Pancreas (tissue), 10 donors: Measurements from ENCODE around the gene PSMF1. TPM values are rescaled to one million over a fixed set of nuclear protein-coding genes. Genes with fewer than 3 reads are reported as not detected.

Source experiments
- ATAC-seq, 4 donors: fragments of 200-7000 bp; cut with Tn5 transposase; one replicate each; pipeline versions ENCODE4 v1.8.0 to v1.9.1; 2020; ENCODE audit warnings: mild to moderate bottlenecking in 4 of 4, moderate library complexity in 4 of 4
- DNase-seq, 6 donors: peaks; one replicate each; pipeline ENCODE4 v3.0.0-alpha.2; 2020
- FAIRE-seq: peaks from 2 replicates; lab custom pipeline; 2012; peaks lifted over from hg19 to GRCh38; lab: Jason Lieb, UNC
- H3K27ac ChIP-seq, 4 donors: fragments of 200-600 bp; sonication (generic); 1 replicate in 3 of 4; 2 replicates in 1 of 4; pipeline versions ENCODE4 v1.5.0 to v1.8.0; 2020
- H3K27me3 ChIP-seq, 4 donors: fragments of 200-600 bp; one replicate each; pipeline ENCODE4 v1.8.0; 2021
- H3K36me3 ChIP-seq, 3 donors: fragments of 200-600 bp; sonication (generic) in 1 of 3; one replicate each; pipeline versions ENCODE4 v1.5.0 to v1.8.0; 2020 to 2021
- H3K4me1 ChIP-seq, 3 donors: fragments of 200-600 bp; one replicate each; pipeline ENCODE4 v1.8.0; 2021
- H3K4me3 ChIP-seq, 4 donors: fragments of 200-600 bp; sonication (generic) in 2 of 4; one replicate each; pipeline versions ENCODE4 v1.5.0 to v1.8.0; 2020 to 2021
- H3K9me3 ChIP-seq, 4 donors: fragments of 200-600 bp; one replicate each; pipeline ENCODE4 v1.8.0; 2021
- CTCF ChIP-seq, 4 donors: fragments of 200-600 bp; sonication (generic) in 3 of 4; IDR thresholded peaks; one replicate each; pipeline versions ENCODE4 v1.5.0 to v1.8.0; 2021; ENCODE audit warnings: antibody characterized with exemption in 4 of 4
- WGBS, 2 donors: extraction: QIAGEN DNeasy Blood & Tissue Kit; methylation state at CpG; one replicate each; pipeline ENCODE4 v1.1.7; 2013; 5-methylcytosine and 5-hydroxymethylcytosine counted together
- intact Hi-C, 3 donors: fragments of 100-400 bp; cut with DNase I; formaldehyde crosslinking; loops; one replicate each; pipeline versions ENCODE4 v1.11.1 to v1.14.2; 2022
- polyA plus RNA-seq, 2 donors: library from polyadenylated mRNA; stranded (reverse); fragments of 200-250 nt; gene quantifications; one replicate each; pipeline ENCODE4 v1.2.3, GENCODE V29; 2013
- total RNA-seq, 6 donors: library from RNA; stranded (reverse); fragmentation: NEBNext Ultra II Directional in 4 of 6; extraction: Animal tissue kit (Norgen Biotek cat#: 25700) in 4 of 6; gene quantifications; one replicate each; pipeline versions ENCODE4 v1.2.1 to v1.2.4, GENCODE V29; 2021 to 2023
- donor health status: healthy with polysubstance abuse.
- donor health status: DM: no; HTN: no; CAD: no; lungs with moderate emphysema.
- donor health status: DM: no; HTN: no; CAD: no.
- donor health status: control.
- donor health status: control.
- donor health status: Bipolar disorder and iron deficiency.
- donor health status: DM: yes; HTN: yes; CAD: no.
- donor health status: DM: no; HTN: no; CAD: no.
- donor health status: DM: no; HTN: no; CAD: no.
- donor health status: DM: yes; HTN: yes; CAD: no.

PSMF1 gene
- total and polyA plus RNA-seq, 8 donors: 17.8 to 114 (median 79.6) TPM

- Histone ChIP-seq H3K9me3 (no peaks in the 10 kb centered on the region), H3K36me3 (peaks cover 0 to 10% (median 0%) of the 10 kb centered on the region in 3 donors), H3K27me3 (no peaks in the 10 kb centered on the region), H3K4me1 (peaks cover 0 to 6% (median 5%) of the 10 kb centered on the region in 3 donors), H3K4me3 (no peak overlapping the region), H3K27ac (no peak overlapping the region)
- no peak for ATAC-seq
- TF ChIP-seq CTCF (IDR thresholded peaks at IDR 0.05): no peak
- FAIRE-seq: no peak
- intact Hi-C loops: no loop called here
- DNase-seq: no peak
Observed at GRCh38 chr20:1154226-1154625, 35.8 kb downstream of the PSMF1 start.

DNA sequence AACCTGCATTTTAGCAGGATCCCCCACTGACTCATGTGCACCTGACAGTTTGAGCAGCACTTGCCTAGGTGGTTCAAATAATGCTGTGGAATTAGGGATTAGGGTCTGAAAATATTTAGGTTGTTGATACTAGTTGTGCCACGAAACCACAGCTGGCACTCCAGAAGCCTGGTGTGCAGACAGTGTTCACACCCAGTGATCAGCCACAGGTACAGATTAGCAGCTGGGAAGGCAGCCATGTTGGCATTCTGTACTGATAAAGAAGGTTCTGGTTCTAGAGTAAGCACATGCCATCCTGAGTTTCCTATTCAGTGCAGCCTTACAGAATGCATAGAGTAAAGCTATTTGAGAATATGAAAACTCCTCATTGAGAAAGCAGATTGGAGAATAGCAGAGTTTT lies 36.3 kb downstream of the PSMF1 start:
- Histone ChIP-seq H3K27ac (no peak overlapping the region), H3K4me3 (no peak overlapping the region), H3K4me1 (peaks cover 0 to 6% (median 5%) of the 10 kb centered on the region in 3 donors), H3K36me3 (peaks cover 0 to 10% (median 0%) of the 10 kb centered on the region in 3 donors), H3K27me3 (no peaks in the 10 kb centered on the region), H3K9me3 (no peaks in the 10 kb centered on the region)
- intact Hi-C loops: no loop called here
- no peak for DNase-seq
- ATAC-seq: no peak
- no peak for TF ChIP-seq CTCF (IDR thresholded peaks at IDR 0.05)
- WGBS, 2 donors: 80 to 82% methylated on average over 1 of the region's 1 CpG
- FAIRE-seq: no peak

- 99 to 100% methylated on average over 3 of the region's 3 CpGs for WGBS, 2 donors
- FAIRE-seq: no peak
- Histone ChIP-seq H3K4me3 (no peak overlapping the region), H3K27ac (no peak overlapping the region), H3K27me3 (no peaks in the 10 kb centered on the region), H3K36me3 (peaks cover 0 to 13% (median 0%) of the 10 kb centered on the region in 3 donors), H3K4me1 (peaks cover 0 to 3% (median 3%) of the 10 kb centered on the region in 3 donors), H3K9me3 (no peaks in the 10 kb centered on the region)
- TF ChIP-seq CTCF (IDR thresholded peaks at IDR 0.05): no peak
- intact Hi-C loops: no loop called here
- DNase-seq: no peak
- ATAC-seq: no peak
Observed at GRCh38 chr20:1155342-1155741, 36.9 kb downstream of the PSMF1 start.

DNA sequence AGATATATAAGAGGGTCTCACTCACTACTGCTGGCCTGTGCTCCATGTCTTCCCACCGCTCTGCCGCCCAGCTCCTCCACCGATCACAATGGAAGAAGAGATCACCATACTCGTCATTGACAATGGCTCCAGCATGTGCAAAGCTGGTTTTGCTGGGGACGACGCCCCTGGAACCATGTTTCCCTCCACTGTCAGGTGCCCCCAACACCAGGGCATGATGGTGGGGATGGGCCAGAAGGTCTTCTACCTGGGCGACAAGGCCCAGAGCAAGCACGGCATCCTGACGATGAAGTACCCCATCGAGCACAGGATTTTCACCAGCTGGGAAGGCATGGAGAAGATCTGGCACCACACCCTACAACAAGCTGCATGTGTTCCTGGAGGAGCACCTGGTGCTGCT lies 42.1 kb downstream of the PSMF1 start:
- intact Hi-C loops: no loop called here
- 97 to 98% methylated on average over 10 of the region's 10 CpGs for WGBS, 2 donors
- Histone ChIP-seq H3K4me1 (no peaks in the 10 kb centered on the region), H3K4me3 (no peak overlapping the region), H3K36me3 (peaks cover 0 to 44% (median 28%) of the 10 kb centered on the region in 3 donors), H3K27me3 (no peaks in the 10 kb centered on the region), H3K9me3 (no peaks in the 10 kb centered on the region), H3K27ac (no peak overlapping the region)
- no peak for DNase-seq
- no peak for TF ChIP-seq CTCF (IDR thresholded peaks at IDR 0.05)
- no peak for ATAC-seq
- FAIRE-seq: no peak

GRCh38 chr20:1160991-1161390 lies 42.6 kb downstream of the PSMF1 start:
- FAIRE-seq: no peak
- no peak overlapping the region for H3K27ac ChIP-seq
- H3K9me3 ChIP-seq: no peaks in the 10 kb centered on the region
- peaks cover 2 to 45% (median 31%) of the 10 kb centered on the region in 3 donors for H3K36me3 ChIP-seq
- H3K27me3 ChIP-seq: no peaks in the 10 kb centered on the region
- WGBS, 2 donors: 95 to 98% methylated on average over 12 of the region's 12 CpGs
- intact Hi-C loops: no loop called here
- DNase-seq: no peak
- ATAC-seq: no peak
- no peak overlapping the region for H3K4me3 ChIP-seq
- TF ChIP-seq CTCF (IDR thresholded peaks at IDR 0.05): no peak
- no peaks in the 10 kb centered on the region for H3K4me1 ChIP-seq
